H1 (cell line): ENCODE results near the gene RGS6. TPM values are rescaled to one million over a fixed set of nuclear protein-coding genes. Genes with fewer than 3 reads are reported as not detected.

Experiments
- CTCF ChIA-PET: fragments of 300-600 bp; sonication (Branson Sonifier 250); formaldehyde crosslinking; loops from one replicate; lab custom pipeline; 2021; ENCODE audit not compliant: partially characterized antibody; lab: Charles Lee
- POLR2A ChIA-PET: fragments of 300-600 bp; sonication (Branson Sonifier 250); formaldehyde crosslinking; loops from one replicate; lab custom pipeline; 2021; ENCODE audit warnings: inconsistent platforms; ENCODE audit not compliant: partially characterized antibody; lab: Charles Lee
- DNase-seq, 2 experiments: peaks; one replicate each; pipeline versions ENCODE4 v3.0.0 to v3.0.0-alpha.2; 2010 to 2022; ENCODE audit warnings: low spot score in 2 of 2, low read depth in 1 of 2, mixed read lengths in 1 of 2
- FAIRE-seq: peaks from 2 replicates; lab custom pipeline; 2011; peaks lifted over from hg19 to GRCh38; lab: Jason Lieb, UNC
- H2AFZ ChIP-seq: 2 replicates; pipeline ENCODE4 v1.8.1; 2012; ENCODE audit warnings: low read length, inconsistent platforms
- H2AK5ac ChIP-seq: 2 replicates; pipeline ENCODE4 v1.6.1; 2013; ENCODE audit warnings: low read depth, low read length
- H2BK120ac ChIP-seq: replicated peaks from 2 replicates; pipeline ENCODE3; 2013; ENCODE audit warnings: low read depth, low read length, inconsistent platforms
- H2BK12ac ChIP-seq: 2 replicates; pipeline ENCODE4 v1.6.1; 2013; ENCODE audit warnings: low read depth, low read length
- H2BK15ac ChIP-seq: 2 replicates; pipeline ENCODE4 v1.6.1; 2013; ENCODE audit warnings: low read length
- H2BK20ac ChIP-seq: 2 replicates; pipeline ENCODE4 v1.6.1; 2013; ENCODE audit warnings: low read length
- H2BK5ac ChIP-seq: 2 replicates; pipeline ENCODE4 v1.6.1; 2013; ENCODE audit warnings: low read depth, low read length
- H3K14ac ChIP-seq: 2 replicates; pipeline ENCODE4 v1.6.1; 2013; ENCODE audit warnings: inconsistent platforms; ENCODE audit not compliant: insufficient read length
- H3K18ac ChIP-seq: 2 replicates; pipeline ENCODE4 v1.6.1; 2013; ENCODE audit warnings: low read length; ENCODE audit errors: extremely low read depth
- H3K23ac ChIP-seq: 2 replicates; pipeline ENCODE4 v1.6.1; 2013; ENCODE audit warnings: inconsistent platforms; ENCODE audit not compliant: insufficient read length
- H3K23me2 ChIP-seq: 2 replicates; pipeline ENCODE4 v1.6.1; 2013; ENCODE audit warnings: low read depth, low read length
- H3K27ac ChIP-seq: 2 replicates; pipeline ENCODE4 v1.6.1; 2011; ENCODE audit warnings: low read depth, low read length, inconsistent platforms
- H3K27me3 ChIP-seq, 4 experiments: replicated peaks in 1 of 4; 1 replicate in 1 of 4; 2 replicates in 3 of 4; pipeline versions ENCODE4 v1.6.1 to v1.8.1; 2011 to 2013; ENCODE audit warnings: low read length in 3 of 4, mild to moderate bottlenecking in 3 of 4, inconsistent platforms in 2 of 4, mixed read lengths in 2 of 4, moderate library complexity in 1 of 4; ENCODE audit not compliant: control insufficient read depth in 3 of 4, insufficient read depth in 3 of 4; ENCODE audit errors: extremely low read depth in 1 of 4
- H3K36me3 ChIP-seq, 4 experiments: 2 replicates each; pipeline versions ENCODE4 v1.6.1 to v1.8.1; 2011 to 2013; ENCODE audit warnings: mild to moderate bottlenecking in 4 of 4, low read length in 3 of 4, moderate library complexity in 2 of 4, control low read depth in 1 of 4, inconsistent platforms in 1 of 4; ENCODE audit not compliant: insufficient read depth in 4 of 4, control insufficient read depth in 2 of 4
- H3K4ac ChIP-seq: replicated peaks from 2 replicates; pipeline ENCODE3; 2013; ENCODE audit warnings: low read length, low read depth, mixed read lengths, inconsistent platforms; ENCODE audit not compliant: insufficient read length
- H3K4me1 ChIP-seq, 4 experiments: replicated peaks in 1 of 4; 1 replicate in 1 of 4; 2 replicates in 3 of 4; pipeline versions ENCODE4 v1.6.1 to v1.8.1; 2011 to 2013; ENCODE audit warnings: low read length in 3 of 4, inconsistent platforms in 2 of 4, mixed read lengths in 1 of 4; ENCODE audit not compliant: insufficient read depth in 4 of 4, control insufficient read depth in 3 of 4
- H3K4me2 ChIP-seq, 2 experiments: 2 replicates each; pipeline versions ENCODE4 v1.6.1 to v1.8.1; 2011 to 2013; ENCODE audit warnings: low read depth in 2 of 2, low read length in 2 of 2, control low read depth in 1 of 2, inconsistent platforms in 1 of 2, mild to moderate bottlenecking in 1 of 2; ENCODE audit not compliant: insufficient read depth in 1 of 2
- H3K4me3 ChIP-seq, 4 experiments: fragments of 200-600, 300-600 bp in 1 of 4; sonication (generic), shearing (Covaris generic), sonication (Bioruptor Twin) in 1 of 4; 2 replicates each; pipeline versions ENCODE4 v1.5.1 to v1.8.1; 2011 to 2016; ENCODE audit warnings: low read length in 4 of 4, low read depth in 3 of 4, control low read depth in 2 of 4, inconsistent platforms in 2 of 4, mild to moderate bottlenecking in 2 of 4, mixed read lengths in 1 of 4, moderate library complexity in 1 of 4; ENCODE audit not compliant: insufficient read depth in 2 of 4; ENCODE audit errors: extremely low read depth in 1 of 4
- H3K56ac ChIP-seq: replicated peaks from 2 replicates; pipeline ENCODE3; 2013; ENCODE audit warnings: low read depth, mild to moderate bottlenecking, mixed read lengths, low read length, inconsistent platforms; ENCODE audit not compliant: insufficient read length
- H3K79me1 ChIP-seq: 2 replicates; pipeline ENCODE4 v1.6.1; 2013; ENCODE audit warnings: low read depth, low read length, control low read depth
- H3K79me2 ChIP-seq, 2 experiments: 2 replicates each; pipeline versions ENCODE4 v1.6.1 to v1.8.1; 2012 to 2013; ENCODE audit warnings: low read length in 2 of 2, mild to moderate bottlenecking in 2 of 2, inconsistent platforms in 1 of 2; ENCODE audit not compliant: insufficient read depth in 2 of 2, control insufficient read depth in 1 of 2
- H3K9ac ChIP-seq, 4 experiments: replicated peaks in 1 of 4; 1 replicate in 1 of 4; 2 replicates in 3 of 4; pipeline versions ENCODE4 v1.6.1 to v1.8.1; 2011 to 2013; ENCODE audit warnings: low read depth in 3 of 4, low read length in 3 of 4, control low read depth in 2 of 4, mild to moderate bottlenecking in 2 of 4, moderate library complexity in 2 of 4, inconsistent platforms in 1 of 4; ENCODE audit errors: extremely low read depth in 1 of 4
- H3K9me3 ChIP-seq, 2 experiments: 2 replicates each; pipeline versions ENCODE4 v1.6.1 to v1.8.1; 2012 to 2013; ENCODE audit warnings: mild to moderate bottlenecking in 2 of 2, moderate library complexity in 2 of 2, control low read depth in 1 of 2, inconsistent platforms in 1 of 2, low read depth in 1 of 2, low read length in 1 of 2, mixed read lengths in 1 of 2; ENCODE audit not compliant: insufficient read depth in 2 of 2
- H4K20me1 ChIP-seq, 2 experiments: replicated peaks in 1 of 2; 2 replicates each; pipeline versions ENCODE3 to v1.8.1; 2011 to 2013; ENCODE audit warnings: inconsistent platforms in 2 of 2, low read length in 2 of 2, mild to moderate bottlenecking in 1 of 2; ENCODE audit not compliant: insufficient read depth in 2 of 2, control insufficient read depth in 1 of 2
- H4K5ac ChIP-seq: 2 replicates; pipeline ENCODE4 v1.6.1; 2013; ENCODE audit warnings: low read length, low read depth, mixed read lengths, inconsistent platforms; ENCODE audit not compliant: insufficient read length
- H4K8ac ChIP-seq: 2 replicates; pipeline ENCODE4 v1.8.0; 2013; ENCODE audit warnings: mild to moderate bottlenecking, moderate library complexity, low read length, inconsistent platforms; ENCODE audit not compliant: insufficient read depth; ENCODE audit errors: extremely low read depth
- H4K91ac ChIP-seq: replicated peaks from 2 replicates; pipeline ENCODE3; 2013; ENCODE audit warnings: low read length, mixed read lengths, inconsistent platforms; ENCODE audit not compliant: insufficient read length
- CHD2 ChIP-seq: IDR thresholded peaks from 2 replicates; pipeline ENCODE4 v1.6.1; 2012; ENCODE audit warnings: low read length, improper control_type of control experiment
- CTBP2 ChIP-seq: IDR thresholded peaks from 2 replicates; pipeline ENCODE4 v1.7.0; 2011; ENCODE audit warnings: borderline replicate concordance, mild to moderate bottlenecking, moderate library complexity, mixed read lengths, low read length; ENCODE audit not compliant: insufficient read depth, insufficient read length
- GABPA ChIP-seq: IDR thresholded peaks from 2 replicates; pipeline ENCODE4 v1.6.1; 2011; ENCODE audit warnings: mild to moderate bottlenecking, low read length, moderate library complexity, borderline replicate concordance; ENCODE audit not compliant: insufficient read depth
- HDAC2 ChIP-seq, 2 experiments: fragments of 300-600 bp in 1 of 2; sonication (generic) in 1 of 2; IDR thresholded peaks; 2 replicates each; pipeline ENCODE4 v1.6.1; 2011 to 2012; ENCODE audit warnings: low read depth in 2 of 2, low read length in 2 of 2, mild to moderate bottlenecking in 2 of 2, moderate library complexity in 2 of 2, borderline replicate concordance in 1 of 2, inconsistent platforms in 1 of 2
- HDAC6 ChIP-seq: IDR thresholded peaks from one replicate; pipeline ENCODE4 v1.7.1; 2012; ENCODE audit warnings: low read depth, mild to moderate bottlenecking, inconsistent platforms, low read length, moderate library complexity
- JUN ChIP-seq: IDR thresholded peaks from 2 replicates; pipeline ENCODE4 v1.6.1; 2011; ENCODE audit warnings: low read depth, mild to moderate bottlenecking, improper control_type of control experiment, low read length
- RFX5 ChIP-seq: IDR thresholded peaks from 2 replicates; pipeline ENCODE4 v1.6.1; 2011; ENCODE audit warnings: low read depth, low read length, improper control_type of control experiment, borderline replicate concordance
- TAF7 ChIP-seq: optimal IDR thresholded peaks from 2 replicates; pipeline ENCODE3; 2011; ENCODE audit warnings: low read depth, mild to moderate bottlenecking, inconsistent platforms, low read length, moderate library complexity, borderline replicate concordance
- TEAD4 ChIP-seq: IDR thresholded peaks from 2 replicates; pipeline ENCODE4 v1.6.1; 2012; ENCODE audit warnings: low read depth, low read length, inconsistent platforms, mixed read lengths
- YY1 ChIP-seq: IDR thresholded peaks from 2 replicates; pipeline ENCODE4 v1.6.1; 2011; ENCODE audit warnings: low read depth, mild to moderate bottlenecking, low read length
- WGBS, 2 experiments: shearing (Covaris generic) in 1 of 2; methylation state at CpG; one replicate each; pipeline versions ENCODE4 v1.1.6 to v1.1.7; 2013 to 2015; ENCODE audit warnings: low lambda C conversion rate in 2 of 2, mixed read lengths in 2 of 2, inconsistent platforms in 1 of 2, low coverage in 1 of 2, missing lambda C conversion rate in 1 of 2; ENCODE audit not compliant: insufficient replicate concordance in 2 of 2, insufficient coverage in 1 of 2, insufficient read length in 1 of 2; ENCODE audit errors: extremely low coverage in 1 of 2, missing lambda C conversion rate in 1 of 2; 5-methylcytosine and 5-hydroxymethylcytosine counted together
- polyA plus RNA-seq, 7 experiments: library from polyadenylated mRNA; depleted of rRNA in 3 of 7; stranded (reverse) in 5 of 7; unstranded in 2 of 7; fragments of >200 nt in 5 of 7; fragments of 200-250 nt in 2 of 7; gene quantifications; 1 replicate in 5 of 7; 2 replicates in 1 of 7; 4 replicates in 1 of 7; pipeline versions ENCODE4 v1.2.1 to v1.2.3, GENCODE V29; 2011 to 2013; ENCODE audit warnings: missing spikeins in 2 of 7, mixed read lengths in 2 of 7
- total RNA-seq: library from RNA; stranded (reverse); fragmentation: NEBNext Ultra II Directional; extraction: Animal tissue kit (Norgen Biotek cat#: 25700); gene quantifications from 2 replicates; pipeline ENCODE4 v1.2.1, GENCODE V29; 2021

The RGS6 gene
- total and polyA plus RNA-seq, 2 of the 8 experiments (the other 6 are each of a cell fraction or from before 2014, with no cell fraction given), result 0.26 to 1.1 TPM

DNA sequence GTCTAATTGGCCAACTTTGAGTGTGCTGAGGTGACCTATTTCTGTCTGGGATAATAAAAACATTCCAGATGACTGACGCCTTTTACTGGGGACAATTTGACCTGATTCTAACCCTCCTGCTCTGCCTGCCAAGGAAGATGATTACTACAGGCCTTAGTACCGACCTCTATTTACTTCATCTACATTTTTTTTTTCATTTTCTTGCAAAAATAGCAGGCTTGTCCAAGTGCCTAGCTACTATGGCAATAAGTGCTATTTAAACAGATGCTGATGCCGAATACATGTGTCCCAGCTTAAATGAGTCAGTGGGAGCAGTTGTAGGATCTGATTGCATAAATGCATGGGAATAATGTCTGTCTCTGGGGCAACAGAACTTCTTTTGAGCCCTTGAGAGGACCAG lies 254.3 kb downstream of the RGS6 start:
- ChIA-PET CTCF (interaction anchor here (1.8 kb wide), 1 partner anchor 162 kb away, joined by 5 read pairs; no protein-coding TSS in a partner anchor), POLR2A (no interaction called here)
- Histone ChIP-seq H2BK5ac (no peak overlapping the region), H3K4me2 (no peak overlapping the region), H2BK120ac (no peak overlapping the region), H3K9ac (no peak overlapping the region), H3K27me3 (no peaks in the 10 kb centered on the region), H3K18ac (no peak overlapping the region), H2BK12ac (no peak overlapping the region), H2AK5ac (no peak overlapping the region), H2BK20ac (no peak overlapping the region), H4K91ac (no peak overlapping the region), H3K9me3 (no peaks in the 10 kb centered on the region), H3K4me3 (no peak overlapping the region), H2BK15ac (no peak overlapping the region), H3K79me2 (no peaks in the 10 kb centered on the region), H3K36me3 (no peaks in the 10 kb centered on the region), H3K23me2 (no peaks in the 10 kb centered on the region), H4K8ac (no peak overlapping the region), H3K27ac (no peak overlapping the region), H4K5ac (no peak overlapping the region), H3K4ac (no peak overlapping the region), H3K4me1 (peaks cover 0 to 4% (median 0%) of the 10 kb centered on the region in 4 experiments; a peak in 2 of 7 replicates), H4K20me1 (no peaks in the 10 kb centered on the region), H3K79me1 (no peaks in the 10 kb centered on the region), H2AFZ (no peak overlapping the region), H3K56ac (no peak overlapping the region), H3K23ac (no peak overlapping the region), H3K14ac (no peak overlapping the region)
- DNase-seq, result no peak
- 83% methylated on average over 3 of the region's 3 CpGs; no CpG with 5 or more reads in 1 of the 2 experiments for WGBS, 2 experiments
- no peak for FAIRE-seq
- TF ChIP-seq HDAC6, result no peak
- TF ChIP-seq YY1, result no peak
- no peak for TF ChIP-seq HDAC2 (IDR thresholded peaks at IDR 0.05; ENCODE audit: borderline replicate concordance in 1 of 2, low read depth in 2 of 2, low read length in 2 of 2)
- no peak for TF ChIP-seq CTBP2
- TF ChIP-seq GABPA, result no peak
- no peak for TF ChIP-seq TAF7
- TF ChIP-seq RFX5, result no peak
- TF ChIP-seq JUN, result no peak
- no peak for TF ChIP-seq CHD2
- TF ChIP-seq TEAD4, result no peak
